A549 (cell line): ENCODE data around the gene SNX25.
"Not testable (repeated sequence)": the region's sequence is repeated elsewhere in the genome, so short reads cannot be mapped to it uniquely, and the experiment has no call there.

Experiments used
- CTCF ChIP-seq: fragments of >200 bp; sonication (Bioruptor Twin); formaldehyde crosslinking; IDR thresholded peaks from 3 replicates; pipeline ENCODE4 v1.5.1; 2016
- EP300 ChIP-seq, 2 experiments: fragments of >200 bp; sonication (Bioruptor Twin); formaldehyde crosslinking; IDR thresholded peaks; 2 replicates in 1 of 2; 3 replicates in 1 of 2; pipeline ENCODE4 v1.6.1; 2016 to 2017
- MYC ChIP-seq: IDR thresholded peaks from 2 replicates; pipeline ENCODE4 v1.6.1; 2012; ENCODE audit warnings: mild to moderate bottlenecking, inconsistent platforms, low read length, improper control_type of control experiment, borderline replicate concordance
- NPAS2 ChIP-seq: fragments of 250-450 bp; sonication (Bioruptor Pico); IDR thresholded peaks from 2 replicates; pipeline ENCODE4 v1.8.0; 2022; ENCODE audit warnings: mild to moderate bottlenecking, moderate library complexity, borderline replicate concordance
- POLR2A ChIP-seq: IDR thresholded peaks from 2 replicates; pipeline ENCODE4 v1.6.1; 2012; ENCODE audit warnings: mild to moderate bottlenecking, low read length
- POLR2AphosphoS2 ChIP-seq: conservative IDR thresholded peaks from 2 replicates; pipeline ENCODE4 v1.6.1; 2012; ENCODE audit warnings: low read length, improper control_type of control experiment, inconsistent platforms
- RARB ChIP-seq: fragments of 250-450 bp; sonication (Bioruptor Pico); IDR thresholded peaks from 2 replicates; pipeline ENCODE4 v1.8.0; 2021; ENCODE audit warnings: mild to moderate bottlenecking, moderate library complexity
- REST ChIP-seq: fragments of 200-600 bp; sonication (generic); IDR thresholded peaks from 2 replicates; pipeline ENCODE4 v1.6.1; 2016; ENCODE audit warnings: antibody characterized with exemption, mild to moderate bottlenecking, moderate library complexity
- SREBF2 ChIP-seq: fragments of 450-650 bp; IDR thresholded peaks from 2 replicates; pipeline ENCODE4 v1.6.1; 2014; ENCODE audit warnings: mild to moderate bottlenecking, moderate library complexity
- USF2 ChIP-seq: fragments of 450-650 bp; IDR thresholded peaks from 2 replicates; pipeline ENCODE4 v1.6.1; 2014; ENCODE audit warnings: antibody characterized with exemption
- TF ChIP-seq, protein P1 (sequence below): IDR thresholded peaks from 2 replicates; pipeline ENCODE4 v1.6.1; 2012

- not testable (repeated sequence) for TF ChIP-seq POLR2A; POLR2AphosphoS2; REST; CTCF; MYC; RARB; SREBF2; USF2; NPAS2 (CRISPR knock-in tag); EP300 (IDR thresholded peaks at IDR 0.05)
- TF ChIP-seq, protein P1, sequence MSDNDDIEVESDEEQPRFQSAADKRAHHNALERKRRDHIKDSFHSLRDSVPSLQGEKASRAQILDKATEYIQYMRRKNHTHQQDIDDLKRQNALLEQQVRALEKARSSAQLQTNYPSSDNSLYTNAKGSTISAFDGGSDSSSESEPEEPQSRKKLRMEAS, result not testable (repeated sequence)
Observed at GRCh38 chr4:185198189-185198588, 11.2 kb upstream of the SNX25 start.
